GM18907 (cell line): Measurements from ENCODE around the gene DMPK.

ENCODE experiments used
- ATAC-seq: cut with Tn5 transposase; IDR thresholded peaks from one replicate; pipeline ENCODE4 v1.9.1; 2021; ENCODE audit warnings: mild to moderate bottlenecking, moderate library complexity; ENCODE audit not compliant: unreplicated experiment

Gene DMPK, protein sequence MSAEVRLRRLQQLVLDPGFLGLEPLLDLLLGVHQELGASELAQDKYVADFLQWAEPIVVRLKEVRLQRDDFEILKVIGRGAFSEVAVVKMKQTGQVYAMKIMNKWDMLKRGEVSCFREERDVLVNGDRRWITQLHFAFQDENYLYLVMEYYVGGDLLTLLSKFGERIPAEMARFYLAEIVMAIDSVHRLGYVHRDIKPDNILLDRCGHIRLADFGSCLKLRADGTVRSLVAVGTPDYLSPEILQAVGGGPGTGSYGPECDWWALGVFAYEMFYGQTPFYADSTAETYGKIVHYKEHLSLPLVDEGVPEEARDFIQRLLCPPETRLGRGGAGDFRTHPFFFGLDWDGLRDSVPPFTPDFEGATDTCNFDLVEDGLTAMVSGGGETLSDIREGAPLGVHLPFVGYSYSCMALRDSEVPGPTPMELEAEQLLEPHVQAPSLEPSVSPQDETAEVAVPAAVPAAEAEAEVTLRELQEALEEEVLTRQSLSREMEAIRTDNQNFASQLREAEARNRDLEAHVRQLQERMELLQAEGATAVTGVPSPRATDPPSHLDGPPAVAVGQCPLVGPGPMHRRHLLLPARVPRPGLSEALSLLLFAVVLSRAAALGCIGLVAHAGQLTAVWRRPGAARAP

GRCh38 chr19:45782162-45782691 lies at the start of gene DMPK:
Gene DMPK, minus strand, starts transcription at chr19:45782490. Its CDS starts 138 bp downstream, at chr19:45782352.
- no peak for ATAC-seq

DNA sequence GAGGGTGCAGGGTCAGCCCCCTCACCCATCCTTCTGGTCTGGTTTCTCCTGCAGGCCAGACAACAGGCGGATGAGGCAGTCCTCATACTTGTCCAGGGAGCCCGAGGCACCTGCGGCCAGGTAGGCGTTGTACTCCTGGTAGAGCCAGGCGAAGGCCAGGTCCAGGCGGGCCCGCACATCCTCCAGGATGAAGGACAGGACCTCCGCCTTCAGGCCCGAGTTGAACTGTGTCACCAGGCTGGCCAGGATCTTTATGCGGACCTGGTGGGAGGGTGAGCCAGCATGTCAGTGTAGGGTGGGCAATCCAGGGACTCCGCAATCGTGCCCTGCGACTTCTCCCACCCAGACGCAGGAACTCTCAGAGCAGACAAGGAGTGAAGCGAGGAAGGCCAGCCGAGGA lies 46.7 kb upstream of the DMPK start:
- ATAC-seq = no peak

- no peak for ATAC-seq
These were observed 46.2 kb upstream of the DMPK start for GRCh38 chr19:45828523-45828922.

DNA sequence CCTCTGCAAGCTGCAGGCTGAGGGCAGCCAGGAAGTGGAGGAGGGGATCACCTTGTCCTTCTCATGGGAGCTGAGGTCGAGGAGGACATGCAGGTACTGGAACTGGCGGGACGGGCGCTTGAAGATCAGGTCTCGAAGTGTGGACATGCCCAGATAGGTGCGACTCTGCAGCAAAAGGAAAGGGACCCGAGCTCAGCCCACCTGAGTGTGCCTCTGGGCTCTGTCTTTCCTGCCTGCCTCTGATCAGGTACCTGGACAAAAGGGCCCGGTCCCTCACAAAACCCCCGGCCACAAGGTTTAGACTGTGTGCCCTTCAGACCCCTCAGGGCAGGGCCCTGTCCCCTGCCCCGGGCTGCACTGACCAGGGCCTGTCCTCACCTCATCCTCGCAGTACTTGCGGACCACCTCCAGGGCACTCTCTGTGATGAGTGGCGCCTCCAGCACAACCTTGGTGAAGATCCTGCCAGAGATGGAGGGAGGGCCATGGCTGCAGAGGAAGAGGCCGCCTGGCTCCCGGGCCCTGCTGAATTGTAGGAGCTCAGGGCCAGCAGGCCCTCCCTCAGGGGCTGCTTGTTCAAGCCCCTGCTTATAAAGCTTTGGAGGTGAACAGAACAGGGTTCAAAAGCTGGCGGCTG lies 45.3 kb upstream of the DMPK start:
- ATAC-seq = no peak

GRCh38 chr19:45826934-45827333 lies 44.6 kb upstream of the DMPK start:
- no peak for ATAC-seq

DNA sequence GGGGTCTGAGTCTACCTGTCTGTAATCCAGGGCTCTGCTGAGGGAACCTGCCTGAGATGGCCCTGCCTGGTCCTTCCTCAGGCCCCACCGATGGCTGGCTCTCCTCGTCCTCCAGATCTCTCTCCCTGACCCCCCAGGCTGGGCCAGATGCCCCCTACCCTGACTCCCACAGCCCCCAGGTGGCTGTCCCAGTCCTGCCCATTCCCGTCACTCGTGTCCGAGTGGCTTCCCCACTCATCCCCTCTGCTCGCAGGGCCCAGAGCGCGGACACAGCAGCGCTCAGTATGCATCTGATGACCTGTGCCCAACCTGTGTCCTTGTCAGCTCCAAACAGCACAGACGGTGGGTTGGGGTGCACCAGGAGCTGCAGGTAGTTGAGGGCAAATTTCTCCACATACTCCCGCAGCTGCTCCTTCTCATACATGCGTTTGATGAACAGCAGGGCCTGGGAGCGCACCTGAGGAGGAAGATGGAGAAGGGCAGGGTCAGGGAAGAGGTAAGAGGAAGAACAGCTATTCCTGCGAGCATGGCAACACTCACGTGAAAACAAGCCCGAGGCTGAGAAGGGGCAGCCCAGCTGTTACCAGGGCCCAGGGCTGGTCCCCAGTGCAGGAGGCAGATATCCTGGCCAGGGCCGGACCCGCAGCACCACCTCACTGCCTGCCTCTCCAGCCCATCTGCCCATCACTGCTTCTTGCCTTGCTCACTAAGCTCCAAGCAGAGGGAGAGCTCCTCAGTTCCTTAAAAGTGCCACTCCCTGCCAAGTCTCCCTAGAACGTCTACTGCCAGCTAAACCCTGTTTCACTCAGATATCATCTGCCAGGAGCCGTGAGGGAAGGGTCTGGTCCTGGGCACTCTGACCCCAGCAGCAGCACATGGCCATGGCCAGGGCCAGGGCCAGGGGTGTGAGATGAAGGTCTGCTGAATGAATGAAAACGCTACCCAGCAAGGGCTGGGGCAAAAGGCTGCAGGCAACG lies 43.9 kb upstream of the DMPK start:
- no peak for ATAC-seq

DNA sequence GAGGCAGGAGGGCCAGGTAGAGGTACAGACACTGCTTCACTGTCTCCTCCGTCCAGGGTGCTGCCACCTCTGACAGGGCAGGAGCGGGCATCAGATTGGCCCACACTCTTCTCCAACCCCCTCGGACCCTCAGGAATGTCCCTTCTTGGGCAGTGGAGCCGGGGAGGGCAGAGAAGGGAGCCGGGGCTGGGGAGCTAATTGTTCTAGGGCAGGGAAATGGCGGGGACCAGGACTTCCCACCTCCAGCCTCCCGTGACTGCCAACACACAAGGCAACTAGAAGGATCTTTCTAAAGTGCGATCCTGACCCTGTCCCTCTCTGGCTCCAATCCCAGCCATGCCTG lies 42.9 kb upstream of the DMPK start:
- no peak for ATAC-seq

GRCh38 chr19:45824531-45825262 lies 42.4 kb upstream of the DMPK start:
- ATAC-seq = no peak

DNA sequence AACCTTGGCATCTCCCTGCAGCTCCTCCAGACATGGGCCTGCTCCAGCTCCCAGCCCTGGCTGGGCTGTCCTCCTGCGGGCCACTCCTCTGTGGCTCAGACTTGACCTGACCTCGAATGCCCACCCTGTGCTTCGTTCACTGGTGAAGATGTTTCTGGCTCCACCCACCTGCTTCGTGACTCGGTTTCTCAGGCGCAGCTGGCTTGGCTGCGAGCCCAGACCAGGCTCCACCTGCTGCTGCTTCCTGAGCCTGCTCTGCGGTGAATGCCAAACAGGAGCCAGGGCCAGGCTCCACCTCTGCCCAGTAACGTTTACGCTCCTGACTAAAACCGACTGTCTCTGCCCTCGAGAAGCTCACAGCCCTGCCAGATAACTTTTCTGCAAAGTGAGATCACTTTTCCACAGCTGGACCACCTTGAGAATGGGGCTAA lies 41.8 kb upstream of the DMPK start:
- ATAC-seq = no peak

DNA sequence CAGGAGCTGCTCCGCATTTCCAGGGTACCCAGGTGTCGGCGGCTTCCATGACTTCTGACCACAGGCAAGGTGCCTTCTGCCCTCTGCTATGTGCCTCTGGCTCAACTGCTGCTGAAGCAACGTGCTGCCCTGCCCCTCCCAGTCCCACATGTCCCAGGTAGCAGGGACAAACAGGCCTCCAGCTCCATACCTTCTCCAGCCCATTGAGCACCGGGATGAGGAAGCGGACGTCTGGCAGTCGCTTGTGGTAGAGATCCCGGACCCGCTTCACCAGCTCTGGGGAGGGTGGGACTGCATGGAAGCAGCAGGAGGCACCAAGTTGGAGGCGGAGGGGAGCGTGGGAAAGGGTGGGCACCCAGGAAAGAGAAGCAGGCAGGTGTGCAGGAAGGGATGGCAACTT lies 40.9 kb upstream of the DMPK start:
- no peak for ATAC-seq

- ATAC-seq = no peak
These were observed 40.4 kb upstream of the DMPK start for GRCh38 chr19:45822716-45823115.

GRCh38 chr19:45821570-45821969 lies 39.3 kb upstream of the DMPK start:
- no peak for ATAC-seq

- ATAC-seq = no peak
These were observed 38.8 kb upstream of the DMPK start for GRCh38 chr19:45821103-45821521.

- no peak for ATAC-seq
These were observed 38.3 kb upstream of the DMPK start for GRCh38 chr19:45820413-45821102.

DNA sequence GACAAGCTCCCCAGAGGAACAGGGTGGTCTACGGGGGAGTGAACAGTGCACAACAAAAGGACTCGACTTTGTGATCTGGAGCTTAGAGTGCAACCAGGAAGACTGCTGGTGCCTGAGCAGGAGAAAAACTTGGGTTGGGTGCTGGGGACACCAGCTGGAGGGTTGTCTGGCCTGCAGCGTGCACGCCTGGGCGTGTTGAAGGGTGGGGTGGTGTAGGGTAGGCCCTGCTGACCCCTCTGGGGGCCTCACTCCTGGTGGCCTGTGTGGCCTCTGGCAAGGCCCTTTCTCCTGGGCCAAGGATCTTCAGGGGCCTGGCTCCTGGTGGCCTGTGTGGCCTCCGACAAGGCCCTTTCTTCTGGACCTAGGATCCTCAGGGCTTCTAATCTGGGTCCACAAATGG lies 37.5 kb upstream of the DMPK start:
- no peak for ATAC-seq

GRCh38 chr19:45817725-45818301 lies 35.5 kb upstream of the DMPK start:
- no peak for ATAC-seq

DNA sequence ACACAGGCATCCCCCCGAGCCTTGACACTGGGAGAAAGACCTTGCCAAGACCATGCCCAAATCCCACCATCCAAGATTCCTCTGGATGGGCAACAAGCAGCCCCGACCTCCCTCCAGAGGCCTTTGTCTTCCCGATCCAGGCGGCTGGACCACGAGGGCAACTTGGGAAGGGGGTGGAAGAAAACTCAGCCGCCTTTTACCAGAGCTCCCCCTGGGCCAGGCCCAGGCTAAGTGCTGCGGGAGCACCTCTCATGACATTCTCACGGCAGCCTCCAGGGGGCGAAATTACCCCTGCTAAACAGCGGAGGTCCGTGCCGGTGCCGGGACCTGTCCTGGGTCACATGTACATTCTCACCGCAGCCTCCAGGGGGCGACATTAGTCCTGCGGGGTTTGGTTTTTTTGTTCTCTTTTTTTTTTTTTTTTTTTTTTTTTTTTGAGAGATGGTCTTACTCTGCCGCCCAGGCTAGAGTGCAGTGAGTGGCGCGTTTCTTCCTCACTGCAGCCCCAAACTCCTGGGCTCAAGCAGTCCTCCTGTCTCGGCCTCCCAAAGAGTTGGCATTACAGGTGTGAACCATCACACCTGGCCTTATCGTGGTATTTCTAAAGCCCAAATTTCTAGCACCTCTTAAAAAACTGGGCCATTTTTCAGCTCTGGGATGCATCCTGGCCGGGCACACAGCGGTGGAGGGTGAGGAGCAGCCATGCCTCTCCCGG lies 34.9 kb upstream of the DMPK start:
- ATAC-seq = peak; percentile 72

DNA sequence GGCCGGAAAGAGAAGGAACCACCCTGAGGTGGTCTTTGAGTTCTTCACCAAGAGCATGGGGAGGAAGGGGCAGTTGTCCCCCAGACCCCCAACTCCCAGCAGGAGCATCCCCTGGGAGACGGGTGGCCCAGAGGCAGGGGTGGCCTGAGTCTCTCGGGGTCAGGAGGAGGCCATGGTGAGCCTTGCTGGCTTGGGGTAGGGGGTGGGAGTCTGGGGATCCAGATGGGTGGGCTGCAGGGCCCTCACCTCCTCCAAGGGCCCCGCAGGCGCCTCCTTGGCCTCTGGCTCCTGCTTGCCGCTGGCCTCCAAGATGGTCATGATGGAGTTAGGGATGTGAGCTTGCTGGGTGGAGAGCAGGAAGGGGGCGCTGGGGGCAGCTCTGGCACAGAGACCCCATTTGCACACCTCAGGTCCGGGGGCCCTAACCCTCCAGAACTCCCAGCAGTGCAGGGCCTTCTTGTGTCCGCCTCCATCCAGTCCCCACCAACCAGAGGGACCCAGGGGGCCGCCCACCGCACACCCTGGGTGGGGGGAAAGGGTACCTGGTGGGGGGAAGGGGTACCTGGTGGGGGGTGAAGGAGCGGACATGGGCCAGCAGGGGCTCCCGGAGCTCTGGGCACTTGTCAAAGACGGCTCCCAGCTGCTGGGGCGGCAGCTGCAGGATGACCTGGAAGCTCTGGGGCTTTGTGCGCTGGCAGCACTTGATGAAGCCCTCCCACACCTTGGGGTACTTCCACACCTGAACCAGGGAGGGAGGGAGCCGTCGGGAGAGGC lies 34.1 kb upstream of the DMPK start:
- no peak for ATAC-seq
